Endothelial cell of umbilical vein (primary cell): ENCODE measurements around the gene XRCC6.

Source experiments
- CTCF ChIP-seq, 2 donors: IDR thresholded peaks; 1 replicate in 1 of 2; 2 replicates in 1 of 2; pipeline ENCODE4 v1.5.1; 2011; ENCODE audit warnings: low read length in 2 of 2, mild to moderate bottlenecking in 2 of 2, moderate library complexity in 2 of 2, control low read depth in 1 of 2, inconsistent platforms in 1 of 2, low read depth in 1 of 2; ENCODE audit not compliant: insufficient read depth in 1 of 2; ENCODE audit errors: extremely low read depth in 1 of 2
- EZH2 ChIP-seq: IDR thresholded peaks from 2 replicates; pipeline ENCODE4 v1.6.1; 2012; ENCODE audit warnings: borderline replicate concordance, low read depth, mild to moderate bottlenecking, moderate library complexity, low read length, inconsistent platforms; ENCODE audit not compliant: severe bottlenecking
- POLR2A ChIP-seq: IDR thresholded peaks from 2 replicates; pipeline ENCODE4 v1.6.1; 2012; ENCODE audit warnings: low read depth, mild to moderate bottlenecking, control low read depth, low read length

GRCh38 chr22:41579997-41580355 lies 41.1 kb upstream of the XRCC6 start:
- no peak for TF ChIP-seq POLR2A
- no peak for TF ChIP-seq EZH2
- TF ChIP-seq CTCF (IDR thresholded peaks at IDR 0.05; ENCODE audit: extremely low read depth in 1 of 2, insufficient read depth in 1 of 2, low read depth in 1 of 2, low read length in 2 of 2) = no peak
